Thyroid gland (tissue), 4 donors: ENCODE results near the gene A4GALT.

Experiments used
- POLR2A ChIP-seq, 2 donors: fragments of 450-650 bp; IDR thresholded peaks; one replicate each; pipeline ENCODE4 v1.6.1; 2017; ENCODE audit warnings: antibody characterized with exemption in 2 of 2, mild to moderate bottlenecking in 2 of 2, moderate library complexity in 1 of 2
- TF ChIP-seq, protein P1 (sequence below), 6 experiments: fragments of 200-600 bp in 3 of 6; fragments of 450-650 bp in 3 of 6; sonication (generic) in 3 of 6; IDR thresholded peaks; one replicate each; pipeline ENCODE4 v1.5.1; 2016 to 2019; ENCODE audit warnings: antibody characterized with exemption in 6 of 6, mild to moderate bottlenecking in 2 of 6, inconsistent platforms in 1 of 6, moderate library complexity in 1 of 6

DNA sequence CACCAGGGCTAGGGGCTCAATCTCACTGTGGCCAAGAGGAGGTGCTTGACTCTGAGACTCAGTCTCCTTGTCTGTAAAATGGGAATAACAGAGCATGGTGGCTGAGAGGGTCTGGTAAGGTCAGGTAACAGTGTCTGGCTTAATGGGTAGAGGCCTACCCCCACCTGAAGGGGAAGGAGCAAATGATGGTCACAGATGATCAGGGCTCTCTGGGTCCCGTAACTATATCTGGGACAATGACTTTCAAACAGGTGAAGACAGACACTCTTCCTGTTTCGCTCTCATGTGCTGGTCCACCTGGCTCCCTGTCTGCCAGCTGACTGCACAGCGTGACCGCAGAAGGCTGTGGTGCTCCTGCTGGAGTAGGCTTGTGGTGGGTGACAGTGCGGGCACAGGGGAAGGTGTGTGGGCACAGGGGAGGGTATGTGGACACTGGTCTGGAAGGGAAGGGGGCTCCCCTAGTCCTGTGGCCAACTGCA, 4.0 kb downstream of the A4GALT start:
- TF ChIP-seq, protein P1, sequence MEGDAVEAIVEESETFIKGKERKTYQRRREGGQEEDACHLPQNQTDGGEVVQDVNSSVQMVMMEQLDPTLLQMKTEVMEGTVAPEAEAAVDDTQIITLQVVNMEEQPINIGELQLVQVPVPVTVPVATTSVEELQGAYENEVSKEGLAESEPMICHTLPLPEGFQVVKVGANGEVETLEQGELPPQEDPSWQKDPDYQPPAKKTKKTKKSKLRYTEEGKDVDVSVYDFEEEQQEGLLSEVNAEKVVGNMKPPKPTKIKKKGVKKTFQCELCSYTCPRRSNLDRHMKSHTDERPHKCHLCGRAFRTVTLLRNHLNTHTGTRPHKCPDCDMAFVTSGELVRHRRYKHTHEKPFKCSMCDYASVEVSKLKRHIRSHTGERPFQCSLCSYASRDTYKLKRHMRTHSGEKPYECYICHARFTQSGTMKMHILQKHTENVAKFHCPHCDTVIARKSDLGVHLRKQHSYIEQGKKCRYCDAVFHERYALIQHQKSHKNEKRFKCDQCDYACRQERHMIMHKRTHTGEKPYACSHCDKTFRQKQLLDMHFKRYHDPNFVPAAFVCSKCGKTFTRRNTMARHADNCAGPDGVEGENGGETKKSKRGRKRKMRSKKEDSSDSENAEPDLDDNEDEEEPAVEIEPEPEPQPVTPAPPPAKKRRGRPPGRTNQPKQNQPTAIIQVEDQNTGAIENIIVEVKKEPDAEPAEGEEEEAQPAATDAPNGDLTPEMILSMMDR (IDR thresholded peaks at IDR 0.05) = no peak
- no peak for TF ChIP-seq POLR2A (IDR thresholded peaks at IDR 0.05)
